WTC11 (cell line): ENCODE data around the gene PTPRN2. TPM values are rescaled to one million over a fixed set of nuclear protein-coding genes. Genes with fewer than 3 reads are reported as not detected.

ENCODE experiments used
- ATAC-seq: fragments of 200-7000 bp; cut with Tn5 transposase; 2 replicates; pipeline ENCODE4 v1.10.0; 2021; ENCODE audit warnings: mild to moderate bottlenecking, moderate library complexity
- CTCF ChIA-PET: fragments of 300-600 bp; sonication (Branson Sonifier 250); formaldehyde crosslinking; loops from one replicate; lab custom pipeline; 2021; ENCODE audit warnings: antibody characterized with exemption; lab: Charles Lee
- POLR2A ChIA-PET: fragments of 350-600 bp; sonication (Branson Sonifier 250); formaldehyde crosslinking; loops from one replicate; lab custom pipeline; 2021; ENCODE audit warnings: antibody characterized with exemption; lab: Charles Lee
- DNase-seq: peaks from one replicate; pipeline ENCODE4 v3.0.0; 2021; ENCODE audit warnings: low spot score
- H3K27ac Mint-ChIP-seq: 2 replicates; pipeline ENCODE4 v1.8.0; 2021; ENCODE audit warnings: mixed read lengths
- H3K27me3 Mint-ChIP-seq: 2 replicates; pipeline ENCODE4 v1.8.0; 2021; ENCODE audit warnings: low read depth, mild to moderate bottlenecking, moderate library complexity, mixed read lengths
- H3K36me3 Mint-ChIP-seq: 2 replicates; pipeline ENCODE4 v1.8.0; 2021; ENCODE audit warnings: mixed read lengths
- H3K4me1 Mint-ChIP-seq: 2 replicates; pipeline ENCODE4 v1.8.0; 2022; ENCODE audit warnings: mixed read lengths
- H3K4me3 Mint-ChIP-seq: 2 replicates; pipeline ENCODE4 v1.8.0; 2021; ENCODE audit warnings: mild to moderate bottlenecking, moderate library complexity, mixed read lengths
- H3K9me3 Mint-ChIP-seq: 2 replicates; pipeline ENCODE4 v1.8.0; 2021; ENCODE audit warnings: mixed read lengths
- AR ChIP-seq: fragments of 250-450 bp; sonication (Bioruptor Pico); IDR thresholded peaks from 2 replicates; pipeline ENCODE4 v1.9.0; 2021; ENCODE audit warnings: mild to moderate bottlenecking
- CTCF ChIP-seq: fragments of 200-600 bp; IDR thresholded peaks from 2 replicates; pipeline ENCODE4 v1.8.0; 2022; ENCODE audit warnings: antibody characterized with exemption
- HMGXB4 ChIP-seq: sonication (generic); formaldehyde crosslinking; IDR thresholded peaks from 2 replicates; pipeline ENCODE4 v1.8.1; 2023; ENCODE audit warnings: mild to moderate bottlenecking, moderate library complexity, missing genetic modification reagents
- MAX ChIP-seq: sonication (generic); formaldehyde crosslinking; IDR thresholded peaks from 2 replicates; pipeline ENCODE4 v1.8.0; 2022; ENCODE audit warnings: mild to moderate bottlenecking, missing genetic modification reagents
- PRDM15 ChIP-seq: sonication (generic); formaldehyde crosslinking; IDR thresholded peaks from 2 replicates; pipeline ENCODE4 v1.8.0; 2022; ENCODE audit warnings: missing genetic modification reagents
- STAT6 ChIP-seq: sonication (generic); formaldehyde crosslinking; conservative IDR thresholded peaks from 2 replicates; pipeline ENCODE4 v1.8.1; 2023; ENCODE audit warnings: mild to moderate bottlenecking, low read depth, missing genetic modification reagents, moderate library complexity
- ZNF281 ChIP-seq: sonication (generic); formaldehyde crosslinking; IDR thresholded peaks from 2 replicates; pipeline ENCODE4 v1.8.0; 2023; ENCODE audit warnings: mild to moderate bottlenecking, missing genetic modification reagents
- total RNA-seq: library from RNA; stranded (reverse); gene quantifications from 3 replicates; pipeline ENCODE4 v1.2.3, GENCODE V29; 2021

The PTPRN2 gene
- total RNA-seq, 1 experiment from 2014 or later, result 4.7 TPM

- DNase-seq (peak; percentile 56), ATAC-seq (peak; percentile 93)
- Mint-ChIP-seq H3K27me3 (peaks cover 2% of the 10 kb centered on the region), H3K4me1 (peaks cover 4% of the 10 kb centered on the region), H3K36me3 (peaks cover 31% of the 10 kb centered on the region), H3K9me3 (peaks cover 32% of the 10 kb centered on the region), H3K4me3 (no peak overlapping the region), H3K27ac (no peak overlapping the region)
- TF ChIP-seq AR, result no peak
- no peak for TF ChIP-seq STAT6 (CRISPR knock-in tag)
- peak; percentile 63 for TF ChIP-seq CTCF
- TF ChIP-seq ZNF281 (CRISPR knock-in tag), result no peak
- TF ChIP-seq PRDM15 (CRISPR knock-in tag), result peak; percentile 57
- TF ChIP-seq MAX (CRISPR knock-in tag), result 0 out of 2 replicates have a peak, but pooled peaks have one; percentile 22
- 0 out of 2 replicates have a peak, but pooled peaks have one; percentile 28 for TF ChIP-seq HMGXB4
- ChIA-PET CTCF (interaction anchor here (0.6 kb wide), 1 partner anchor 123 kb away, joined by 3 read pairs; no protein-coding TSS in a partner anchor), POLR2A (no interaction called here)
Measured at GRCh38 chr7:157875230-157876179, 712.1 kb downstream of the PTPRN2 start.
